H4 (cell line): ENCODE measurements around the gene SARS1. TPM values are rescaled to one million over a fixed set of nuclear protein-coding genes. Genes with fewer than 3 reads are reported as not detected.
"Not testable (repeated sequence)": the region's sequence is repeated elsewhere in the genome, so short reads cannot be mapped to it uniquely, and the experiment has no call there.

Experiments
- DNase-seq: peaks from one replicate; pipeline ENCODE4 v3.0.0-alpha.2; 2015; ENCODE audit warnings: low spot score
- total RNA-seq: library from RNA; depleted of rRNA; stranded (reverse); fragments of >200 nt; shearing (Covaris generic); gene quantifications from 2 replicates; pipeline ENCODE4 v1.2.3, GENCODE V29; 2014; rRNA removed

The SARS1 gene
- total RNA-seq, 1 experiment from 2014 or later, result 230 TPM

DNA sequence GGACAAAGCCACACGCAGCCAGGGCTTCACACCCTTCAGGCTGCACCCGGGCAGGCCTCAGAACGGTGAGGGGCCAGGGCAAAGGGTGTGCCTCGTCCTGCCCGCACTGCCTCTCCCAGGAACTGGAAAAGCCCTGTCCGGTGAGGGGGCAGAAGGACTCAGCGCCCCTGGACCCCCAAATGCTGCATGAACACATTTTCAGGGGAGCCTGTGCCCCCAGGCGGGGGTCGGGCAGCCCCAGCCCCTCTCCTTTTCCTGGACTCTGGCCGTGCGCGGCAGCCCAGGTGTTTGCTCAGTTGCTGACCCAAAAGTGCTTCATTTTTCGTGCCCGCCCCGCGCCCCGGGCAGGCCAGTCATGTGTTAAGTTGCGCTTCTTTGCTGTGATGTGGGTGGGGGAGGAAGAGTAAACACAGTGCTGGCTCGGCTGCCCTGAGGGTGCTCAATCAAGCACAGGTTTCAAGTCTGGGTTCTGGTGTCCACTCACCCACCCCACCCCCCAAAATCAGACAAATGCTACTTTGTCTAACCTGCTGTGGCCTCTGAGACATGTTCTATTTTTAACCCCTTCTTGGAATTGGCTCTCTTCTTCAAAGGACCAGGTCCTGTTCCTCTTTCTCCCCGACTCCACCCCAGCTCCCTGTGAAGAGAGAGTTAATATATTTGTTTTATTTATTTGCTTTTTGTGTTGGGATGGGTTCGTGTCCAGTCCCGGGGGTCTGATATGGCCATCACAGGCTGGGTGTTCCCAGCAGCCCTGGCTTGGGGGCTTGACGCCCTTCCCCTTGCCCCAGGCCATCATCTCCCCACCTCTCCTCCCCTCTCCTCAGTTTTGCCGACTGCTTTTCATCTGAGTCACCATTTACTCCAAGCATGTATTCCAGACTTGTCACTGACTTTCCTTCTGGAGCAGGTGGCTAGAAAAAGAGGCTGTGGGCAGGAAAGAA, 61.1 kb downstream of the SARS1 start:
- peak; percentile 86 for DNase-seq

DNA sequence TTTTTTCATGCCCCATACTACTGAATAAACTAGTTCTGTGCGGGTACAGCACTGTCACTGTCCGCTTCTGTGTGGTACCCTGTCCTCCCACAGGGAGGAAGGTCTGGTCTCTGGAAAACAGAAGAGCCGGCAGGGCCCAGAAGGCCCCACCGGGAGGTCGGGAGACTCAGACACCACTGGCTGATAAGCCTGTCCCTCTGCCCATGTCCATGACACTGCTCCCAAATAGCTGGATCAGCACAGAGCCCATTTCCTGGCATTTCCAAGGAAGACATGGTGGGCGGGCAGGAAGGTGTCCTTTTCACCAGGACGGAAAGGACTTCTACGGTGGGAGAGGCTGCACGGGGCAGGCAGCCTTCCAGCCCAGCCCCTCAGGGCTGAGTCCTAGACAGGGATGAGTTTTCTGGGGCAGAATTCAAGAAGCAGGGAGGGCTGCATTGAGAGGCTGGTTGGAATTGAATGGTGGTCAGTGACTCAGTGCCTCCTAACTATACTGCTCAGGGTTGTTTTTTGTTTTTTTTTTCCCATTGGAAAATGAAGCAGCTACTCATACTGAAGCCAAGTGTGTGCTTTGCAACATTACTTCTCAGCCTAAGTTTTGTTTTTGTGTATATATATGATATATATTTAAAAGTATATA, 62.1 kb downstream of the SARS1 start:
- no peak for DNase-seq

DNA sequence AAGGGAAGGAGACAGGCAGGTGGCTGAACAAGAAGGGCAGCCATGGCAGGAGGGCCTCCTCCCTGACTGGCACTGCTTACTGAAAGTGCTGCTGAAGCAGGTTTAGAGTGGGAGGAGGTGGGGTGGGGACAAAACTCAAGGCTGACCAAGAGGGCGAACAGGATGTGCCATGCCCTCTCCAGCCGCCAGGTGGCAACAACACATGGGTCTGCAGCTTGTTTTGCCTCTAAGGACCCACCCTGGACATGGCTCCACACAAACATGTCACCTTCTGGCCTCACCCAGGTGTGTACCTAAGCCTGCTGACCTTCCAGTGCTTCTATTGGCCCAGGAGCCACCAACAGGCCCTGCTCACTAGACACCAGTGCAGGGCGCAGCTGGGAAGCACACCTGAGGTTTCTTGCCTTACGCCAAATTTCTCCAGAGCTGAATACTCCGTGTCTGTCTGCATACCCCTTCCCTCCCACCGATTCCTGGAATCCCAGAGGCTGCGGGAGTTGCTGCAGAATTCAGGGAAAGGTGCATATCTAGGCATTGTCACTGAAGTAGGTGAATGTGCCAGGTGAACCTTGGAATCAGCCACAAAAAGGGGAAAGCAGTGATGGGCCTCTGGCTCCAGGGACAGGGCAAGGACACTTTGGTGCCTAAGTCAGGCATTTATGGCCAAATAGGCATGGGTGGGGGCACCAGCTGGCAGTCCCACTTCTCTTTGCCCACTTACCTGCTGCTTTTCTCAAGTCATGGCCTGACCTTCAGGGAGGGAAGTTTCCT, 63.9 kb downstream of the SARS1 start:
- peak; percentile 71 for DNase-seq

DNA sequence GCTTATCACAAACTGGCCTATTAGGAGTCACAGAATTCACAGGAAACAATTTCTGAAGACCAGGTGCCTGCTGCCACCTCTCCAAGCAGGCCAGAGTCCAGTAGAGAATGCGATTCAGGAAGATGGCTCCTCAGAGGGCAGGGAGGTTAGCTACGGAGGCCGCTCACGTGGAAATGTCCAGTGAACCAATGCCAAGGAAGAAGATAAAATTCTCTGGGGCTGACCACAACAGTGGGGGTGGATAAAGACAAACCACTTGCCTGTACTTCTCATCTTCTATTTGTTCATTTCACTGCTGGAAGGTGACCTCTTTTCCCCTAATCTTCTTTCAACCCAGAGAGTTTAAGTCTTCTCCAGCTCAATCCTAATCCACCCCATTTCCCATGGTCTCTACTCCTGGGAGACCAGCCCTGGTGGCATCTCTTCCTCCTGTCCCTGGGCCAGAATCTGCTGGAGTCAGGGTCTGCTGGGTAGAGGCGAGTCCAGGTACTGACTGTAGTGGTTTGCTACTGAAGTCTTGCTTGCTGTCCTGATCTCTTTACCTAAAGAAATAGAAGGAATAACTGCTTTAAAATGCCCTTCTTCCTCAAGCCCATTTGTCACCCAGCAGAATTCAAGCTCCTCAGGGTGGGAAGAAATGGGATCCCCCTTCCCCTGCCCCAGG, 66.0 kb downstream of the SARS1 start:
- DNase-seq, result no peak

DNA sequence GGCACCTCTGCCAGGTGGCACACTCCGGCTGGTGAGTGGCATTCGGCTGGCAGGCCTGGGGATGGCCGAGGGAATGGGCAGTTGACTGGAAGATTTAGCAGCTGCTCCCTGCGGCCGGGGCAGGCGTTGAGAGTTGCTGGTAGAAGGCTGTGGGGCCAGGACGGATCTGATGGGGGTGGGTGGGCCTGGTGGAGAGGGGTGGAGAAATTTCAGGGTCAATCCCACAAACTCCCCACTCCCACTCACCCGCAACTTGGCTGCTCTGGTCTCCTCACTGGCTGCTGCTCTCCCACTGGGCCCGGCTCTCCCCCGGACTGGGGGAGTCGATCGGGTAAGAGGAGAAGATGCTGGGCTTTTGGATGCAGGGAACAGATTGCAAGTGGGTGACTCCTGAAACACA, 67.1 kb downstream of the SARS1 start:
- no peak for DNase-seq

DNA sequence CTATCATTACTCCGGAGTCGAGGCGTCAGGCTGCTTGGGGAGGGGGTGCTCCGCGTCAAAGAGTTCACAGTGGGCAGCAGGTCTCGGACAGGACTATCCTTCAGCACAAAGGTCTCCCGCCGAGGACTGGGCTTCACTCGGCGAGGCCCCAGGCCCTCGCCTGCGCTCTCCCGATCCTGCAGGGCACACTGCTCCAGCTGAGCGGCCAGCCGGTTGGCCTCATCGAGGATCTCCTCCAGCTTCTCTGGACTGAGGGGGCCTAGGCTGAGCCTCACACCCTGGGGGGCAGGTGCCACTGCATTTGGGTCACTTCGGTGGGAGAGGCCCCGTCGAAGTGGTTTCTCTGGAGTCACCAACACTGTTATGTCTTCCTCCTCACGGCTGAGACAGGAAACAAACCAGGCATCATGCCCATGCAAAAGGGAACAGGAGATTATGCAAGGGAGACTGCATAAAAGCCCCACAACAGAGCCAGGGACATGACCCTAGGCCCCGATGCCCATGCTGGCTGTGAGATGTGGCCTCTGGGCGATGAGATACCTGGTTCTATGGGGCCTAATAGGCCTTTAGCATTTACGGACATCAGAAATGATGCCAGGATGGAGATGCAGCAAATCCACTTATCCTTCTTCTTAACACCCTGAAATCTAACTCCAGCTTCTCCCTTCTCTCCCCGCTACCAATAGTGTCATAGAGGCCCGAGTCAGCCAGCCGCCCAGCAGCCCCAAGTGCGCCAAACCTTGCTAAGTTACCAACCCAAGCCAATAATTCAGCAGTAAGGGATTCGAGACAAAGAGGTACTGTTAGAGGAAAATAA, 68.2 kb downstream of the SARS1 start:
- DNase-seq, result no peak

DNA sequence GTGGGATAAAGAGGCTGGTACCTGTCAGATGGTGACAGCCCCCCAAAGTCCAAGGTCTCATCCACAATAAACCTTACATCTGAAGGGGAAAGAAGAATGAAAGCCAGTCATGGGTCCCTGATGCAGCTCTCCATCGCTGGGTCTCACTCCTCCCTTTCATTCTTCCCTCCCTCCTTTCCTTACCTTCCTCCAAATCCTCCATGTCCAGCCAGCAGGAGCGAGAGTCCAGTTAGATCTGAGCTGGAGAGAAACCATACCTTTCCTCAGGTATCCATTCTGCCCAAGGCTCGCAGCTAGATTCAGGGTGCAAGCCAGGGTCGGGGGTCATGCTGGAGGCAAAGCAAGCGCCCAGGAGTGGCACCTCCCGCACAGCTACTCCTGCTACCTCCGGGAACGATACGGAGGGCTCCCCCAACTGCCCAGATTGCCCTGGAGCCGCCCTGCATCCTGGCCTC, 68.8 kb downstream of the SARS1 start:
- DNase-seq, result no peak

DNA sequence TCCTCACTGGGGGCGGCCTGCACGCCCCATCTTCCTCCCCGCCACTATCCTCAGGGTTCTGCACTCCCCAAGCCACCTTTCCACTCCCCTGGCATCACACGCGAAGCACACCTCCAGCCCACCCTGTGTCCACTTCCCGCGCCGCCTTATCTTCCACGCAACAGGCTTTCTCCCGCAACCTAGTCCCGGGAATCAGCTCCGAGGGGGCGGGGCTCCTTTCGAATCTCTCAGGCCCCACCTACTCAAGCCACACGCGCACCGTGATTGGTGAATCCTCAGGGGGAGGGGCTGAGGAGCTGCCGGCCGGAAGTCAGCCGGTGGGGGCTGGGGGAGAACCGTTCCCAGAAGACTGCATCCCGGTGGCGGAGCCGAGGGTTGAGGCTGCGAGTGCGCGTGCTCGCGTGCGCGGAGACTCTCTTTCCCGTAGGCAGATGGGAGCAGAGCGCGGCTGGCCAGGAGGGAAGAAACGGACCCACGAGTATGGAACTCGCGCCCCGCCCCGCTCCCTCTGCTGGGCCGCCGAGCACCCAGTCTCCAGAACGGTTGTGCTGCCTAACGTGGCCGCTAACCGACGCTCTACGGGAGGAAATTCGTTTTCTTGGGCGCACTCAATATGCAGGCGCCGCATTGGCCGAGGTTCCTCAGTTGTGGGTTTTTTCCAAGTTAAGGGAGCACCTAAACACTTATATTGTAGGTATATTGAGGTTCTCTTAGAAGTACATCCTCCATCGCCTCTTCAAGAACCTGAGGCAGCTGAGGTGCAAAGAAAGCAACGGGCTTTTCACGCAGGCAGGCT, 69.4 kb downstream of the SARS1 start, which contains the start of gene PSRC1:
PSRC1 (minus strand) TSS at position 194 of the 796 bp plus-strand sequence.
- peak; percentile 94 for DNase-seq

DNA sequence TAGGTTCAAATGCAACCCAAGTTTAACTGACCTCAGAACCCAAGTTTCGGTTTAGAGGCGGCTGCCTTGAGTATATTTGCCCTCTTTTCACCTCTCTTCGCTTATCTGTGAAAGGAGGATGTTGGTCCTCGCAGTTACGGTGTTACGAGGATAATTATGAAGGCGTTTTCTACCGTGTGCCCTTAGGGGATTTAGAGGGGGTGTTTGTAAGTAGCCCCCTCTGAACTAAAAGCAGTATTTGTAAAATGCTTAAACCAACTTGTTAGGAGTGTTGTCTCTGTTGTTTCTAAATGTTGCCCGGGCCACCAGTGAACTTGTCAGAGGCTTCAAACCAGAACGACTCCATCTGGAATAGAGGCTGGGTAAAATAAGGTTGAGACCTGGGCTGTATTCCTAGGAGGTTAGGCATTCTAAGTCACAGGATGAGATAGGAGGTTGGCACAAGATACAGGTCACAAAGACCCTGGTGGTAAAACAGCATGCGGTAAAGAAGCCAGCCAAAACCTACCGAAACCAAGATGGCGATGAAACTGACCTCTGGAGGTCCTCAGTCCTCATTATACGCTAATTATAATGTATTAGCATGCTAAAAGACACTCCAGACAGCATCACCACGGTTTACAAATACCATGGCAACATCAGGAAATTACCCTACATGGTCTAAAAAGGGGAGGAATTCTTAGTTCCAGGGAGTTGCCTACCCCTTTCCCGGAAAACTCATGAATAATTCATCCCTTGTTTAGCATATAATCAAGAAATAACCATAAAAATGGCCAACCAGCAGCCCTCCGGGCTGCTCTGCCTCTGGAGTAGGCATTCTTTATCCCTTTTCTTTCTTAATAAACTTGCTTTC, 70.3 kb downstream of the SARS1 start:
- DNase-seq, result no peak

DNA sequence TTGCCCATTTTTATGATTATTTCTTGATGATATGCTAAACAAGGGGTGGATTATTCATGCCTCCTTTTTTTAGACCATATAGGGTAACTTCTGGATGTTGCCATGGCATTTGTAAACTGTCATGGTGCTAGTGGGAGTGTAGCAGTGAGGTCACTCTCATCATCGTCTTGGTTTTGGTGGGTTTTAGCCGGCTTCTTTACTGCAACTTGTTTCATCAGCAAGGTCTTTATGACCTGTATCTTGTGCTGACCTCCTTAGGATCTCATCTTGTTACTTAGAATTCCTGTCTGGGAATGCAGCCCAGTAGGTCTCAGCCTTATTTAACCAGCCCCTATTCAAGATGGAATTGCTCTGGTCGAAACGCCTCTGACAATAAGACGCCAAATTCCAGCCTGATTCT, 73.0 kb downstream of the SARS1 start:
- DNase-seq, result not testable (repeated sequence)

Other genes with a start within 250 kb of the SARS1 start
- 4.7 and 6.1 TPM in 2 replicates for gene WDR47, start 171.8 kb upstream of the SARS1 start, total RNA-seq
- gene TAF13, start 137.9 kb upstream of the SARS1 start, total RNA-seq, result 49.6 and 60.2 TPM in 2 replicates
- gene TMEM167B, start 123.2 kb upstream of the SARS1 start, total RNA-seq, result 22.3 and 27.2 TPM in 2 replicates
- gene ELAPOR1, start 99.8 kb upstream of the SARS1 start, total RNA-seq, result 1.1 TPM in 2 replicates
- gene CELSR2, start 35.6 kb downstream of the SARS1 start, total RNA-seq, result 1.7 and 1.9 TPM in 2 replicates
- gene PSRC1, start 69.2 kb downstream of the SARS1 start, total RNA-seq, result 24.5 and 39.4 TPM in 2 replicates
- gene MYBPHL, start 93.1 kb downstream of the SARS1 start, total RNA-seq, result not detected in 2 replicates
- 3.7 and 7.4 TPM in 2 replicates for gene SORT1, start 184.0 kb downstream of the SARS1 start, total RNA-seq
- gene PSMA5, start 212.5 kb downstream of the SARS1 start, total RNA-seq, result 154 and 184 TPM in 2 replicates